Stomach (tissue), 9 donors: ENCODE measurements around the gene UBL3. TPM values are rescaled to one million over a fixed set of nuclear protein-coding genes. Genes with fewer than 3 reads are reported as not detected.

Source experiments
- DNase-seq, 2 donors: peaks; one replicate each; pipeline versions ENCODE4 v3.0.0 to v3.0.0-alpha.2; 2013 to 2019
- H3K27ac ChIP-seq, 5 donors: fragments of 200-600 bp in 4 of 5; sonication (generic) in 4 of 5; one replicate each; pipeline ENCODE4 v1.5.1; 2013 to 2019; ENCODE audit warnings: mild to moderate bottlenecking in 1 of 5, moderate library complexity in 1 of 5
- H3K27me3 ChIP-seq, 3 donors: fragments of 200-600 bp; sonication (generic); one replicate each; pipeline ENCODE4 v1.5.1; 2017 to 2019; ENCODE audit warnings: mixed run types in 1 of 3
- H3K36me3 ChIP-seq, 4 donors: fragments of 200-600 bp; sonication (generic); 1 replicate in 3 of 4; 2 replicates in 1 of 4; pipeline ENCODE4 v1.5.1; 2016 to 2019
- H3K4me1 ChIP-seq, 4 donors: fragments of 200-600 bp; sonication (generic); one replicate each; pipeline ENCODE4 v1.5.1; 2016 to 2019
- H3K4me3 ChIP-seq, 4 donors: fragments of 200-600 bp; sonication (generic) in 3 of 4; one replicate each; pipeline ENCODE4 v1.5.1; 2016 to 2019; ENCODE audit warnings: mild to moderate bottlenecking in 1 of 4
- H3K9me3 ChIP-seq, 4 donors: fragments of 200-600 bp; sonication (generic); one replicate each; pipeline ENCODE4 v1.5.1; 2016 to 2019
- CTCF ChIP-seq, 7 experiments: fragments of 450-650 bp in 4 of 7; fragments of 200-600 bp in 3 of 7; sonication (generic) in 3 of 7; IDR thresholded peaks; one replicate each; pipeline ENCODE4 v1.5.1; 2016 to 2019; ENCODE audit warnings: antibody characterized with exemption in 7 of 7, control low read depth in 2 of 7, mild to moderate bottlenecking in 1 of 7
- EP300 ChIP-seq: sonication (generic); formaldehyde crosslinking; IDR thresholded peaks from one replicate; pipeline ENCODE4 v1.6.1; 2017; ENCODE audit warnings: antibody characterized with exemption
- POLR2A ChIP-seq, 4 donors: fragments of 450-650 bp; IDR thresholded peaks; one replicate each; pipeline ENCODE4 v1.6.1; 2016; ENCODE audit warnings: antibody characterized with exemption in 4 of 4, control low read depth in 2 of 4, mild to moderate bottlenecking in 1 of 4, moderate library complexity in 1 of 4
- POLR2AphosphoS5 ChIP-seq, 3 donors: sonication (generic); formaldehyde crosslinking; IDR thresholded peaks; one replicate each; pipeline ENCODE4 v1.6.1; 2016; ENCODE audit warnings: antibody characterized with exemption in 3 of 3
- WGBS, 5 donors: extraction: QIAGEN DNeasy Blood & Tissue Kit in 3 of 5; methylation state at CpG; one replicate each; pipeline versions ENCODE4 v1.1.5 to v1.1.7; 2013 to 2018; 5-methylcytosine and 5-hydroxymethylcytosine counted together
- intact Hi-C: fragments of 100-400 bp; cut with DNase I; formaldehyde crosslinking; loops from one replicate; pipeline ENCODE4 v1.15.1; 2023; ENCODE audit warnings: low total_unique reads
- polyA plus RNA-seq, 3 donors: library from polyadenylated mRNA; stranded (reverse); fragments of 200-250 nt; gene quantifications; one replicate each; pipeline ENCODE4 v1.2.3, GENCODE V29; 2013
- total RNA-seq, 5 donors: library from RNA; depleted of rRNA; stranded (reverse); fragments of >200 nt; gene quantifications; one replicate each; pipeline versions ENCODE4 v1.1.0 to v1.2.3, GENCODE V29; 2014 to 2016
- donor health status: healthy with polysubstance abuse.
- donor health status: Bipolar disorder and iron deficiency.
- donor health status: healthy.

Gene UBL3
- total and polyA plus RNA-seq, 8 donors: 21.5 to 115 (median 42.3) TPM

- no peak for DNase-seq
- Histone ChIP-seq H3K4me1 (peaks cover 0 to 14% (median 6%) of the 10 kb centered on the region in 4 donors), H3K27ac (no peak overlapping the region), H3K9me3 (no peaks in the 10 kb centered on the region), H3K27me3 (peaks cover 0 to 5% (median 0%) of the 10 kb centered on the region in 3 donors), H3K36me3 (no peaks in the 10 kb centered on the region), H3K4me3 (no peak overlapping the region)
- no peak for TF ChIP-seq EP300
- TF ChIP-seq POLR2A (IDR thresholded peaks at IDR 0.05): no peak
- intact Hi-C loops: no loop called here
- WGBS, 5 donors: 90 to 92% (median 90%) methylated on average over 3 of the region's 3 CpGs
Measured at GRCh38 chr13:29740961-29741360, 109.5 kb downstream of the UBL3 start.

- DNase-seq: peak in 1 of 2 donors; percentile 53
- Histone ChIP-seq H3K36me3 (no peaks in the 10 kb centered on the region), H3K4me3 (no peak overlapping the region), H3K27ac (no peak overlapping the region), H3K27me3 (peaks cover 0 to 11% (median 0%) of the 10 kb centered on the region in 3 donors), H3K9me3 (no peaks in the 10 kb centered on the region), H3K4me1 (no peaks in the 10 kb centered on the region)
- intact Hi-C loops: no loop called here
- TF ChIP-seq POLR2AphosphoS5 (IDR thresholded peaks at IDR 0.05): no peak
- TF ChIP-seq EP300: no peak
- no peak for TF ChIP-seq CTCF (IDR thresholded peaks at IDR 0.05)
- no peak for TF ChIP-seq POLR2A (IDR thresholded peaks at IDR 0.05)
- WGBS, 5 donors: 29 to 67% (median 52%) methylated on average over 5 of the region's 5 CpGs
Measured at GRCh38 chr13:29737061-29737460, 113.4 kb downstream of the UBL3 start.

- WGBS, 5 donors: 56 to 78% (median 70%) methylated on average over 5 of the region's 5 CpGs
- Histone ChIP-seq H3K27ac (no peak overlapping the region), H3K9me3 (no peaks in the 10 kb centered on the region), H3K4me3 (no peak overlapping the region), H3K36me3 (no peaks in the 10 kb centered on the region), H3K4me1 (no peaks in the 10 kb centered on the region), H3K27me3 (peaks cover 0 to 21% (median 0%) of the 10 kb centered on the region in 3 donors)
- intact Hi-C loops: no loop called here
- no peak for TF ChIP-seq CTCF (IDR thresholded peaks at IDR 0.05)
- TF ChIP-seq POLR2AphosphoS5 (IDR thresholded peaks at IDR 0.05): no peak
- no peak for TF ChIP-seq POLR2A (IDR thresholded peaks at IDR 0.05)
- TF ChIP-seq EP300: no peak
- no peak for DNase-seq
Measured at GRCh38 chr13:29733147-29733611, 117.2 kb downstream of the UBL3 start.

- peaks cover 0 to 12% (median 6%) of the 10 kb centered on the region in 4 donors for H3K9me3 ChIP-seq
- H3K4me1 ChIP-seq: no peaks in the 10 kb centered on the region
- H3K36me3 ChIP-seq: no peaks in the 10 kb centered on the region
- H3K27ac ChIP-seq: no peak overlapping the region
- WGBS, 5 donors: 59 to 73% (median 68%) methylated on average over 3 of the region's 3 CpGs
- intact Hi-C loops: no loop called here
- H3K27me3 ChIP-seq: peaks cover 0 to 13% (median 0%) of the 10 kb centered on the region in 3 donors
- H3K4me3 ChIP-seq: no peak overlapping the region
- no peak for DNase-seq
- no peak for TF ChIP-seq POLR2AphosphoS5 (IDR thresholded peaks at IDR 0.05)
- TF ChIP-seq CTCF (IDR thresholded peaks at IDR 0.05): no peak
- TF ChIP-seq POLR2A (IDR thresholded peaks at IDR 0.05): no peak
- TF ChIP-seq EP300: no peak
Measured at GRCh38 chr13:29730253-29730652, 120.2 kb downstream of the UBL3 start.

- Histone ChIP-seq H3K27ac (no peak overlapping the region), H3K9me3 (peaks cover 0 to 12% (median 6%) of the 10 kb centered on the region in 4 donors), H3K27me3 (no peaks in the 10 kb centered on the region), H3K36me3 (no peaks in the 10 kb centered on the region), H3K4me1 (no peaks in the 10 kb centered on the region), H3K4me3 (no peak overlapping the region)
- 41 to 74% (median 58%) methylated on average over 2 to 6 of the region's 6 CpGs for WGBS, 5 donors
- no peak for DNase-seq
- intact Hi-C loops: no loop called here
- no peak for TF ChIP-seq CTCF (IDR thresholded peaks at IDR 0.05)
- TF ChIP-seq POLR2AphosphoS5 (IDR thresholded peaks at IDR 0.05): no peak
- TF ChIP-seq EP300: no peak
Measured at GRCh38 chr13:29722415-29722814, 128.0 kb downstream of the UBL3 start.
